Pancreas (tissue), 10 donors: Measurements from ENCODE around the gene PPP2R5E. TPM values are rescaled to one million over a fixed set of nuclear protein-coding genes. Genes with fewer than 3 reads are reported as not detected.
A peak's percentile ranks its signal among the peaks of the same experiment; 100 is the strongest.

Experiments
- ATAC-seq, 4 donors: fragments of 200-7000 bp; cut with Tn5 transposase; one replicate each; pipeline versions ENCODE4 v1.8.0 to v1.9.1; 2020; ENCODE audit warnings: mild to moderate bottlenecking in 4 of 4, moderate library complexity in 4 of 4
- DNase-seq, 6 donors: peaks; one replicate each; pipeline ENCODE4 v3.0.0-alpha.2; 2020
- FAIRE-seq: peaks from 2 replicates; lab custom pipeline; 2012; peaks lifted over from hg19 to GRCh38; lab: Jason Lieb, UNC
- H3K27ac ChIP-seq, 4 donors: fragments of 200-600 bp; sonication (generic); 1 replicate in 3 of 4; 2 replicates in 1 of 4; pipeline versions ENCODE4 v1.5.0 to v1.8.0; 2020
- H3K27me3 ChIP-seq, 4 donors: fragments of 200-600 bp; one replicate each; pipeline ENCODE4 v1.8.0; 2021
- H3K36me3 ChIP-seq, 3 donors: fragments of 200-600 bp; sonication (generic) in 1 of 3; one replicate each; pipeline versions ENCODE4 v1.5.0 to v1.8.0; 2020 to 2021
- H3K4me1 ChIP-seq, 3 donors: fragments of 200-600 bp; one replicate each; pipeline ENCODE4 v1.8.0; 2021
- H3K4me3 ChIP-seq, 4 donors: fragments of 200-600 bp; sonication (generic) in 2 of 4; one replicate each; pipeline versions ENCODE4 v1.5.0 to v1.8.0; 2020 to 2021
- H3K9me3 ChIP-seq, 4 donors: fragments of 200-600 bp; one replicate each; pipeline ENCODE4 v1.8.0; 2021
- CTCF ChIP-seq, 4 donors: fragments of 200-600 bp; sonication (generic) in 3 of 4; IDR thresholded peaks; one replicate each; pipeline versions ENCODE4 v1.5.0 to v1.8.0; 2021; ENCODE audit warnings: antibody characterized with exemption in 4 of 4
- WGBS, 2 donors: extraction: QIAGEN DNeasy Blood & Tissue Kit; methylation state at CpG; one replicate each; pipeline ENCODE4 v1.1.7; 2013; 5-methylcytosine and 5-hydroxymethylcytosine counted together
- intact Hi-C, 3 donors: fragments of 100-400 bp; cut with DNase I; formaldehyde crosslinking; loops; one replicate each; pipeline versions ENCODE4 v1.11.1 to v1.14.2; 2022
- polyA plus RNA-seq, 2 donors: library from polyadenylated mRNA; stranded (reverse); fragments of 200-250 nt; gene quantifications; one replicate each; pipeline ENCODE4 v1.2.3, GENCODE V29; 2013
- total RNA-seq, 6 donors: library from RNA; stranded (reverse); fragmentation: NEBNext Ultra II Directional in 4 of 6; extraction: Animal tissue kit (Norgen Biotek cat#: 25700) in 4 of 6; gene quantifications; one replicate each; pipeline versions ENCODE4 v1.2.1 to v1.2.4, GENCODE V29; 2021 to 2023
- donor health status: healthy with polysubstance abuse.
- donor health status: DM: no; HTN: no; CAD: no; lungs with moderate emphysema.
- donor health status: DM: no; HTN: no; CAD: no.
- donor health status: control.
- donor health status: control.
- donor health status: Bipolar disorder and iron deficiency.
- donor health status: DM: yes; HTN: yes; CAD: no.
- donor health status: DM: no; HTN: no; CAD: no.
- donor health status: DM: no; HTN: no; CAD: no.
- donor health status: DM: yes; HTN: yes; CAD: no.

PPP2R5E gene
- total and polyA plus RNA-seq, 8 donors = 3.6 to 25.6 (median 15.0) TPM

- FAIRE-seq (peak; percentile 43), ATAC-seq (peak in 1 of 4 donors; percentile 26), DNase-seq (no peak)
- no peak overlapping the region for H3K27ac ChIP-seq
- intact Hi-C loops = no loop called here
- no peak overlapping the region for H3K4me3 ChIP-seq
- no peak for TF ChIP-seq CTCF (IDR thresholded peaks at IDR 0.05)
- H3K4me1 ChIP-seq = peaks cover 7 to 12% (median 11%) of the 10 kb centered on the region in 3 donors
- no peaks in the 10 kb centered on the region for H3K27me3 ChIP-seq
- no peaks in the 10 kb centered on the region for H3K9me3 ChIP-seq
- no peaks in the 10 kb centered on the region for H3K36me3 ChIP-seq
These were observed 50.8 kb downstream of the PPP2R5E start for GRCh38 chr14:63492391-63492790.

- Histone ChIP-seq H3K4me1 (peaks cover 0 to 10% (median 0%) of the 10 kb centered on the region in 3 donors), H3K4me3 (no peak overlapping the region), H3K9me3 (no peaks in the 10 kb centered on the region), H3K27ac (no peak overlapping the region), H3K36me3 (no peaks in the 10 kb centered on the region), H3K27me3 (no peaks in the 10 kb centered on the region)
- intact Hi-C loops = no loop called here
- FAIRE-seq (no peak), ATAC-seq (no peak), DNase-seq (no peak)
- TF ChIP-seq CTCF (IDR thresholded peaks at IDR 0.05) = no peak
- 42 to 92% methylated on average over 1 of the region's 1 CpG for WGBS, 2 donors
These were observed 55.5 kb downstream of the PPP2R5E start for GRCh38 chr14:63487724-63488123.

- FAIRE-seq (no peak), ATAC-seq (no peak), DNase-seq (no peak)
- Histone ChIP-seq H3K27ac (no peak overlapping the region), H3K9me3 (no peaks in the 10 kb centered on the region), H3K27me3 (no peaks in the 10 kb centered on the region), H3K36me3 (no peaks in the 10 kb centered on the region), H3K4me3 (no peak overlapping the region), H3K4me1 (peaks cover 0 to 10% (median 0%) of the 10 kb centered on the region in 3 donors)
- TF ChIP-seq CTCF (IDR thresholded peaks at IDR 0.05) = no peak
- intact Hi-C loops = no loop called here
These were observed 56.4 kb downstream of the PPP2R5E start for GRCh38 chr14:63486738-63487137.

GRCh38 chr14:63483315-63483714 lies 59.9 kb downstream of the PPP2R5E start:
- WGBS, 2 donors = 90 to 92% methylated on average over 7 of the region's 7 CpGs
- Histone ChIP-seq H3K4me3 (no peak overlapping the region), H3K36me3 (no peaks in the 10 kb centered on the region), H3K4me1 (peaks cover 0 to 9% (median 4%) of the 10 kb centered on the region in 3 donors), H3K27ac (no peak overlapping the region), H3K27me3 (no peaks in the 10 kb centered on the region), H3K9me3 (no peaks in the 10 kb centered on the region)
- ATAC-seq (no peak), FAIRE-seq (no peak), DNase-seq (no peak)
- intact Hi-C loops = no loop called here
- TF ChIP-seq CTCF (IDR thresholded peaks at IDR 0.05) = no peak

- TF ChIP-seq CTCF (IDR thresholded peaks at IDR 0.05) = no peak
- peaks cover 11 to 30% (median 14%) of the 10 kb centered on the region in 3 donors for H3K4me1 ChIP-seq
- 92 to 97% methylated on average over 4 of the region's 4 CpGs for WGBS, 2 donors
- DNase-seq (no peak), ATAC-seq (no peak), FAIRE-seq (no peak)
- H3K9me3 ChIP-seq = no peaks in the 10 kb centered on the region
- H3K4me3 ChIP-seq = no peak overlapping the region
- intact Hi-C loops = no loop called here
- no peak overlapping the region for H3K27ac ChIP-seq
- H3K27me3 ChIP-seq = no peaks in the 10 kb centered on the region
- no peaks in the 10 kb centered on the region for H3K36me3 ChIP-seq
These were observed 62.6 kb downstream of the PPP2R5E start for GRCh38 chr14:63480599-63480998.
